ENCODE measurements around the gene ASB4.

Gene ASB4

DNA sequence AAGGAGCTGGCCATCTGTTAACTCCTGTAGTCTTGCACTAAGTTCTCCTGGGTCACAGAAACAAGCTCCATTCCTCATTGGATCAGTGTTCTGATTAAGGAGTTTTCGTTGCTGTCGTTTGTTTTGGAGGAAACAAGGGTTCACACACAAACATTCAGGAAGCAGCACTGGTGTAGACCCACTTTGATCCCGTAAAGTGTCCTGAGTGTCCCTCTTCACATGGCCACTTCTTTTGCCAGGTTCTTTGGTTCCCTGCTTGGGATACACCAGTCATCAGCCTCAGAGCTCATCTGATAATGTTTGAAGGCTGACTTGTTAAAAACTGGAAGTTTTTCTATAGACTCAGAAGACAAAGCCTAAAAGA is 99.7 kb downstream of the ASB4 start:
- Mint-ChIP-seq H3K9me3 (no peaks in the 10 kb centered on the region), H3K27me3 (ENCODE audit: low read depth, poor library complexity) (peaks cover 3% of the 10 kb centered on the region)

DNA sequence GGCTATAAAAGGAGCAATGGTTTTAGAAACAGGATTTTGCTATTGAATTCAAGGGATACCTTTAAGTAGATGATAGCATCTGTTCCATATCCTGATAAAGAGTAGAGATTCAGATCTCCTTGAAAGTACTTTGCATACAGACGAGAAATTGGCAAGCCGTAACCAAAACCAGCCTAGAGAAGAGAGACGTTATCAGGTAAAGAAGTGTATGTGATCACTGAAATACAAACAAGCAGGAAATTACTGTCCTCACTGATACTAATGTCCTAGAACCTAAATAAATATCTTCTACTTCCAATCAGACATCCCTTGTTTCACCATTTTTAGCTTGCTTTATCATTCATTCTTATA is 101.2 kb downstream of the ASB4 start:
- Mint-ChIP-seq H3K27ac (no peak overlapping the region), H3K4me3 (no peak overlapping the region), H3K36me3 (ENCODE audit: low read depth) (no peaks in the 10 kb centered on the region), H3K27me3 (ENCODE audit: low read depth, poor library complexity) (peaks cover 8% of the 10 kb centered on the region), H3K4me1 (peaks cover 17% of the 10 kb centered on the region), H3K9me3 (no peaks in the 10 kb centered on the region)
- TF ChIP-seq, protein P1, sequence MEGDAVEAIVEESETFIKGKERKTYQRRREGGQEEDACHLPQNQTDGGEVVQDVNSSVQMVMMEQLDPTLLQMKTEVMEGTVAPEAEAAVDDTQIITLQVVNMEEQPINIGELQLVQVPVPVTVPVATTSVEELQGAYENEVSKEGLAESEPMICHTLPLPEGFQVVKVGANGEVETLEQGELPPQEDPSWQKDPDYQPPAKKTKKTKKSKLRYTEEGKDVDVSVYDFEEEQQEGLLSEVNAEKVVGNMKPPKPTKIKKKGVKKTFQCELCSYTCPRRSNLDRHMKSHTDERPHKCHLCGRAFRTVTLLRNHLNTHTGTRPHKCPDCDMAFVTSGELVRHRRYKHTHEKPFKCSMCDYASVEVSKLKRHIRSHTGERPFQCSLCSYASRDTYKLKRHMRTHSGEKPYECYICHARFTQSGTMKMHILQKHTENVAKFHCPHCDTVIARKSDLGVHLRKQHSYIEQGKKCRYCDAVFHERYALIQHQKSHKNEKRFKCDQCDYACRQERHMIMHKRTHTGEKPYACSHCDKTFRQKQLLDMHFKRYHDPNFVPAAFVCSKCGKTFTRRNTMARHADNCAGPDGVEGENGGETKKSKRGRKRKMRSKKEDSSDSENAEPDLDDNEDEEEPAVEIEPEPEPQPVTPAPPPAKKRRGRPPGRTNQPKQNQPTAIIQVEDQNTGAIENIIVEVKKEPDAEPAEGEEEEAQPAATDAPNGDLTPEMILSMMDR (IDR thresholded peaks at IDR 0.05) = no peak
- no peak for DNase-seq

More for the DNA sequence above, 99.7 kb downstream of the ASB4 start:
- Mint-ChIP-seq H3K4me3 (no peak overlapping the region), H3K27ac (no peak overlapping the region), H3K4me1 (peaks cover 17% of the 10 kb centered on the region), H3K36me3 (ENCODE audit: low read depth) (no peaks in the 10 kb centered on the region)
- TF ChIP-seq, protein P1 (IDR thresholded peaks at IDR 0.05) = no peak
- DNase-seq = no peak

DNA sequence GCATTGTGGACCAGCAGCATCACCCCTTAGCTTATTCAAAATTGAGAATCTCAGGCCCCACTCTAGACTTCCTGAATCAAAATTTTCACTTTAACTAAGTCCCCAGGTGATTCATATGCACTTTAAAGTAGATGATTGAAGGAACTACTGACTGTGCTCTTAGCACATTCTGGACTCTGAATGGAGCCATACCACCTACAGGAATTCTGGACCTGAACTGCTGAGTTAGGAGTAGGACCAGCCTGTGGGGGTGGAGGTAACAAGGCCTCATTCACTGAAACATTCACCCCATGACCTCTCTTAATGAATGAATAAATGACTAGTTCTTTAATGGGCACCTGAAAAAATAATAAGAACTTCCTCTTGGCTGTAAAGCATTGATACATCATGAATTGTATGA is 103.3 kb downstream of the ASB4 start:
- DNase-seq = no peak
- TF ChIP-seq, protein P1 (IDR thresholded peaks at IDR 0.05) = no peak
- Mint-ChIP-seq H3K36me3 (ENCODE audit: low read depth) (no peaks in the 10 kb centered on the region), H3K9me3 (no peaks in the 10 kb centered on the region), H3K4me3 (no peak overlapping the region), H3K27me3 (ENCODE audit: low read depth, poor library complexity) (peaks cover 20% of the 10 kb centered on the region), H3K4me1 (peaks cover 17% of the 10 kb centered on the region), H3K27ac (no peak overlapping the region)

DNA sequence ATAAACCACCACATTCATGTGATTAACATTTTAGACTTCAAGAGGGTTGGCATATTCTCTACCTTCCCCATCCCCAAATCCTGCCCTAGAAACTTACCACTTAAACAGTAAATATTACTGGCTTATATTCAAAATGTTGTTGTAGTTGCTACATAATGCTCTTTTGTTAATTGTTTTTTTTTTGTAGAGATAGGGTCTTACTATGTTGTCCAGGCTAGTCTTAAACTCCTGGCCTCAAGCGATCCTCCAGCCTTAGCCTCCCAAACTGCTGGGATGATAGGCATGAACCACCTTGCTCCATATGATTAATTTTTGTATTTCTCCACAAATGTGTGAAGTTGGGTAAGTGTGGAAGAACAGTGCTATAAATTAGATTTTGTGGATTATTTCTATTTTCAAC is 104.0 kb downstream of the ASB4 start:
- Mint-ChIP-seq H3K4me1 (peaks cover 17% of the 10 kb centered on the region), H3K36me3 (ENCODE audit: low read depth) (no peaks in the 10 kb centered on the region), H3K27ac (no peak overlapping the region), H3K9me3 (no peaks in the 10 kb centered on the region), H3K27me3 (ENCODE audit: low read depth, poor library complexity) (peaks cover 27% of the 10 kb centered on the region), H3K4me3 (no peak overlapping the region)
- TF ChIP-seq, protein P1 (IDR thresholded peaks at IDR 0.05) = no peak
- DNase-seq = no peak
